HG03342 (cell line): ENCODE data around the gene NCCRP1.

Experiments
- ATAC-seq: cut with Tn5 transposase; IDR thresholded peaks from one replicate; pipeline ENCODE4 v1.9.1; 2021; ENCODE audit warnings: mild to moderate bottlenecking, moderate library complexity; ENCODE audit not compliant: unreplicated experiment

Gene NCCRP1

DNA sequence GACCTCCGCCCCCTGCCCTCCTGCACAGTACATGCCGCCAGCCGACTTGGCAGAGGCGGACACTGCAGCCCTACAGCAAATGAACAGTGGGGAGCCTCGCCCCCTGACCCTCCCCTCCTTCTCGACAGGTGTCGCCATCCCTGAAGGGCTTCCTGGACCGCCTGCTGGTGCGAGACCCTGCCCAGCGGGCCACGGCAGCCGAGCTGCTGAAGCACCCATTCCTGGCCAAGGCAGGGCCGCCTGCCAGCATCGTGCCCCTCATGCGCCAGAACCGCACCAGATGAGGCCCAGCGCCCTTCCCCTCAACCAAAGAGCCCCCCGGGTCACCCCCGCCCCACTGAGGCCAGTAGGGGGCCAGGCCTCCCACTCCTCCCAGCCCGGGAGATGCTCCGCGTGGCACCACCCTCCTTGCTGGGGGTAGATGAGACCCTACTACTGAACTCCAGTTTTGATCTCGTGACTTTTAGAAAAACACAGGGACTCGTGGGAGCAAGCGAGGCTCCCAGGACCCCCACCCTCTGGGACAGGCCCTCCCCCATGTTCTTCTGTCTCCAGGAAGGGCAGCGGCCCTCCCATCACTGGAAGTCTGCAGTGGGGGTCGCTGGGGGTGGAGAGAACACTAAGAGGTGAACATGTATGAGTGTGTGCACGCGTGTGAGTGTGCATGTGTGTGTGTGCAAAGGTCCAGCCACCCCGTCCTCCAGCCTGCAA is 18.3 kb upstream of the NCCRP1 start:
- no peak for ATAC-seq

GRCh38 chr19:39179754-39180153 is 17.0 kb upstream of the NCCRP1 start:
- no peak for ATAC-seq

DNA sequence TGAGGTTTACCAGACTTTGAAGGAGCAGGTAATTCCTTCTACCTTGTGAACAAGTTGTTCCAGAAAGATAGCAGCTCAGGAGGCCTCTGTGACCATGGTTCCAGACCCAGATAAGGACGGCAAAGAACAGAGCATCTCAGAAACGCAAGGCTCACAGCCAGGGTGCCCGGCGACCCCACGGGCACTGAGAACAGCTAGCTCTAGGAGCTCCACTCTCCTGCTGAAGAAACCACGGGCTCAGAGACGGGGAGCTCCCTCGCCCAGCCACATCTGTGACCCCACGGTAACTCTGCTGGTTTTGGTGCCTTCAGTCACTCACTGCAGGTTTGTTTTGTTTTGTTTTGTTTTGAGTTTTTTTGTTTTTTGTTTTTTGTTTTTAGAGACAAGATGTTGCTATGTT is 16.0 kb upstream of the NCCRP1 start:
- no peak for ATAC-seq

DNA sequence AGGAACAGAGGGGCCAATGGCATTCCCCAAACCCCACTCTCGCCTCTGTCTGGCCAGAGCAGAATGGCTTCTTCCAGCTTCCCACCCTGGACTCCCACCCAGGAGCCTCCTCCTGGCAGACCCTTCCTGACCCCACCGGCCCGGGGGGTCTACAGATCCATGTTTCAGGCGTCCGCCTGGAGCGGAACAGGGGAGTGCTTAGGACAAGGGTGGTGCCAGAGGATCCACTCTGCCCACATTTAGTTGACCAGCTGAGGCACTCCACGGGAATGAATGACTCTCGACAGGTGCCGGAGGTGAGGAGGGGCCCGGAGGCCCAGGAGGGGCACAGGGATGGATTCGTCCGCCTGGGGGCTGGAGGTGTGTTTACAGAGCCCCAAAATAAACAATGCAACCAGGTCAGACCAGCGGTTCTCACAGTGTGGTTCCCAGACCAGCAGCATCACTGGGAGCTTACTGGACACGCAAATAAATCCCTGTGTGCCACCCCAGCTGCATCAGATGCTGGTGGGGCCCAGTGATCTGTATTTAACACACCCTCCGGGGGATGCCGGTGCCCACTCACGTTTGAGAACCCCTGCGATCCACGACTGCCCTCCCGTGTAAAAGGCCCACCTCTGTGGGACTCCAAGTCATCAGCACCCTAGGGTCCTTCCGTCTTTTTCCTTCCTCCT is 15.1 kb upstream of the NCCRP1 start:
- no peak for ATAC-seq

GRCh38 chr19:39182174-39182505 is 14.6 kb upstream of the NCCRP1 start:
- no peak for ATAC-seq

DNA sequence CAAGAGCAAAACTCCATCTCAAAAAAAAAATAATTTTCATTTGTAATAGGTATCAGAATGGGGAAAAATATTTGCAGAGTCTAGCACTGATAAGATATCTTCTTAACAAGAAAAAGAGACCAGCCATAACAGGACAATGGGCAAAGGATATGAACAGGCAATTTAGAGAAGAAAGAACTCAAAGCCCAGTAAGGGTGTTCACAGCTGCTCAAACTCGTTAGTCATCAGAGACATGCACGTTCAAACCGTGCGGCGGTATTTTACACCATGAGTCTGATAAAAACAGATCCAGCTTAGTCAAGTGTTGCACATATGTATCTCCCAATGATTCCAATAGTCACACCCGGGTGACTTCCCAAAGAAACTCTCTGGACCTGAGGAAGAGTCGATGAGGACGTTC is 13.7 kb upstream of the NCCRP1 start:
- no peak for ATAC-seq

- ATAC-seq = no peak
Measured at GRCh38 chr19:39186391-39186790, 10.4 kb upstream of the NCCRP1 start.

- no peak for ATAC-seq
Measured at GRCh38 chr19:39187552-39187943, 9.2 kb upstream of the NCCRP1 start.

GRCh38 chr19:39188960-39189359 is 7.8 kb upstream of the NCCRP1 start:
- no peak for ATAC-seq

DNA sequence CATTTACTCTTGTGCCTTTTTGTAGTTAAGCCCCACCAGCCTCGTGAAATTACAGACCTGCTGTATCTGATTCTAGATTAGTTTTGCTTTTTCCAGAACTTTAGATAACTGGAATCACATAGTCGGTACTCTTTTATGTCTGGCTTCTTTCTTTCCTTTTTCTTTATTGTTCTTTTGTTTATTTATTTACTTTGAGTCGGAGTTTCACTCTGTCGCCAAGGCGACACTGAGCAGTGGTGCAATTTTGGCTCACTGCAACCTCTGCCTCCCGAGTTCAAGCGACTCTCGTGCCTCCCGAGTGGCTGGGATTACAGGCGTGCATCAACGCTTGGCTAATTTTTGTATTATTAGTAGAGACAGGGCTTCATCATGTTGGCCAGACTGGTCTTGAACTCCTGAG is 6.0 kb upstream of the NCCRP1 start:
- ATAC-seq = no peak

- ATAC-seq = no peak
Measured at GRCh38 chr19:39192846-39193245, 3.9 kb upstream of the NCCRP1 start.

DNA sequence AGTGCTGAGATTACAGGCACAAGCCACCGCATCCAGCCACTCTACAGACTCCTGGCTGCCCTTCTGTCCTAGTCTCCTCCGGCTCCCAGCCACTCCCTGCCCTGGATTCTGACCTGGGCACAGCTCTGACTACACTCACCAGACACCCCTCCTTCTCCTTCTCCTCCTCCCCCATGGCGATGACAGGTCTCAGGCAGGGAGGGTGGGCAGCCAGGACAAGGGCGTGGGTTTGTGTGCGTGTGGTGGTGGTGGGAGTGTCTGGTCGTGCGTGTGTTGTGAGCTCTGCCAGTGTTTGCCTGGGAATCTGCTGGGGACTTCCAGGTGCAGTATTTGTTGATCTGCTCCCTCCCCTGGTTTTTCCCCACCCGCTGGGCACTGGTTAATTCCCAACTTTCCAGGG is 3.0 kb upstream of the NCCRP1 start:
- ATAC-seq = no peak

DNA sequence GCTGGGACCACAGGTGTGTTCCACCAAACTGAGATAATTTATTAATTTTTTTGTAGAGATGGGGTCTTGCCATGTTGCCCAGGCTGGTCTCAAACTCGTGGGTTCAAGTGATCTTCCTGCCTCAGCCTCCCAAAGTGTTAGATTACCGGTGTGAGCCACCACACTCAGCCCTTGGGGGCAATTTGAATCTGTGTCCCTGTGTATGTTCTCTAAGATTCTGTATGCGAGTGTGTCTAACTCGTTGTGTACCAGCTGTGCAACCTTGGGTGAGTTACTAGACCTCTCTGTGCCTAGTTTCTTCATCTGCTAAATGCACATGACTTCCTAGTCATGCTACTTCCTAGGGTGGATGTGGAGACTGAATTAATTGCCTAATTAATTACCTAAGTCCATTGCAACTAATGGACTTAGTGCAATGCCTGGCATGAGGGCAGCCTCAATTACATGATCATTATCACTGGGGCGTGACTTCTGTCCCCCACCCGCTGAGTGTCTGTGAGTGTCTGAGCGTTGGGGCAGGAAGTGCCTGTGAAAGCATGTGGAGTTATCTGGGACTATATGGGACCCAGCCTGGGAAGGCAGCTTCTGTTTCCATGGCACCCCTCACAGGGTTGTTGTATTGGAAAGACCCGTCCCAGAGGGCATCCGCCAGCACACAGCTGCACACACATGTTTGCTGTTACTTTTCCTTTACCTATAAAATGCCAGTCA is 1.8 kb upstream of the NCCRP1 start:
- ATAC-seq = no peak

DNA sequence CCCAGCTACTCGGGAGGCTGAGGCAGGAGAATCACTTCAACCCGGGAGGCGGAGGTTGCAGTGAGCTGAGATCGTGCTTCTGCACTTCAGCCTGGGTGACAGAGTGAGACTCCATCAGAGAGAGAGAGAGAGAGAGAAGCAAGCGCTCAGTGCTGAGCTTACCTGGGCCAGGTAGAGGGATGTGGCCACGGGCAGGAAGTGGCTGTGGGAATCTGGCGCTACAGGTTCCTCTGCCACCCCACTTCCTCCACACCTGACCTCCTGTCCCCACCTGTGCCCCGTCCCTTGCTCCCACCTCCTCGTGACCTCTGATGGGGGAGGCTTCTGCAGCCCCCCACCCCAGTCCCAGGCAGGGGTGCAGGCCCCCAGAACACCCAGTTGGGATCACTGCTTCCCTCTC is 1.0 kb upstream of the NCCRP1 start:
- no peak for ATAC-seq

DNA sequence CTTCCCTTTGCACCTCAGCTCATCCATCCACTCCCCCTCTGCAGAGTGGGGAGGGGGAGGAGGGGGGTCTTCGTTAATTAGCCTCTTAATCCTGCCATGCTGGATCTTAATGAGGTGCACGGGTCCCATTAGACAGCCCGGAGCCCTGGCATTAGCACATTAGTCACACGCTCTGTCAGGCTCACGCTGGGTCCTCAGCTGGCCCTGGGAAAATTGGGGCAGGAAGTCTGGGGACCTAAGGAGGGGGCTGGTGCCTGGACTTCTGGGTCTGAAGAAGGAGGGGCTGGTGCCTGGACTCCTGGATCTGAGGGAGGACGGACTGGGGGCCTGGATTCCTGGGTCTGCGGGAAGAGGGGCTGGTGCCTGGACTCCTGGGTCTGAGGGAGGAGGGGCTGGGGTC is 444 bp upstream of the NCCRP1 start:
- no peak for ATAC-seq

DNA sequence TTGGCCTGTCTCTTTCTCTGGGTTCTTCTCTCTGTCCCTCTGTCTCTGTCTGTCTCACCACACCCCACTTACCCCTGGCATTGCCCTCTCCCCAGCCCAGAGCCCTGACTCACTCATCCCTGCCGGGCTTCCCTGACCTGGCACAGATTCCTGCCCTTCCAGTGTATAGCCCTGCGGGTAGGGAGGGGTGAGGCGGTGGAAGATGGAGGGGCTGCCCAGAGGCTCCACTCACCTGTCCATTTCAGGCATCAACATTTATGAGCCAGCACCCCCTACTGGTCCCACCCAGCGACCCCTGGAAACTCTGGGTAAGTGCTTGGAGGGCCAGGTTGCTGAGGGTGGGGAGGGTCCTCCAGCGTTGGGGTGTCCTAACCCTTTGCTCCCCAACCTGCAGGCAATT is 1.0 kb downstream of the NCCRP1 start:
- ATAC-seq = no peak

GRCh38 chr19:39199025-39199424 is 2.3 kb downstream of the NCCRP1 start:
- no peak for ATAC-seq

- no peak for ATAC-seq
Measured at GRCh38 chr19:39200066-39200802, 3.5 kb downstream of the NCCRP1 start.

- ATAC-seq = no peak
Measured at GRCh38 chr19:39200803-39201115, 4.0 kb downstream of the NCCRP1 start.

DNA sequence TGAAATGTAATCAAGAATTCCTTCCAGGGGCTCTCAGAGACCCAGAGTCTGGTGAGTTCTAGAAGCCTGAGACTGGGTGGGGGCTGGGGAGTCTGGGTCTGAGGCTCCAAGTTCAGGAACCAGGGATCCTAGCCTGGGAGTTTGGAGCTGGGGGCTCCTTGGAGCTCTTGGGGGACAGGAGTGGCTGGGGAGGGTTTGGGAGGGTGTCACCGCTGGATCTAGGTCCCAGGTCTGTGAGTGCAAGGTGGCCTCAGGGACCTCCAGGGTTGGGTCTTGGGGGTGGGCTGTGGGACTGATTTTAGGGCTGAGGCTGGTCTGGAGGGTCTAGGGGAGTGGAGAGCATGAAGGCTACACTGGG is 6.2 kb downstream of the NCCRP1 start:
- ATAC-seq = no peak

DNA sequence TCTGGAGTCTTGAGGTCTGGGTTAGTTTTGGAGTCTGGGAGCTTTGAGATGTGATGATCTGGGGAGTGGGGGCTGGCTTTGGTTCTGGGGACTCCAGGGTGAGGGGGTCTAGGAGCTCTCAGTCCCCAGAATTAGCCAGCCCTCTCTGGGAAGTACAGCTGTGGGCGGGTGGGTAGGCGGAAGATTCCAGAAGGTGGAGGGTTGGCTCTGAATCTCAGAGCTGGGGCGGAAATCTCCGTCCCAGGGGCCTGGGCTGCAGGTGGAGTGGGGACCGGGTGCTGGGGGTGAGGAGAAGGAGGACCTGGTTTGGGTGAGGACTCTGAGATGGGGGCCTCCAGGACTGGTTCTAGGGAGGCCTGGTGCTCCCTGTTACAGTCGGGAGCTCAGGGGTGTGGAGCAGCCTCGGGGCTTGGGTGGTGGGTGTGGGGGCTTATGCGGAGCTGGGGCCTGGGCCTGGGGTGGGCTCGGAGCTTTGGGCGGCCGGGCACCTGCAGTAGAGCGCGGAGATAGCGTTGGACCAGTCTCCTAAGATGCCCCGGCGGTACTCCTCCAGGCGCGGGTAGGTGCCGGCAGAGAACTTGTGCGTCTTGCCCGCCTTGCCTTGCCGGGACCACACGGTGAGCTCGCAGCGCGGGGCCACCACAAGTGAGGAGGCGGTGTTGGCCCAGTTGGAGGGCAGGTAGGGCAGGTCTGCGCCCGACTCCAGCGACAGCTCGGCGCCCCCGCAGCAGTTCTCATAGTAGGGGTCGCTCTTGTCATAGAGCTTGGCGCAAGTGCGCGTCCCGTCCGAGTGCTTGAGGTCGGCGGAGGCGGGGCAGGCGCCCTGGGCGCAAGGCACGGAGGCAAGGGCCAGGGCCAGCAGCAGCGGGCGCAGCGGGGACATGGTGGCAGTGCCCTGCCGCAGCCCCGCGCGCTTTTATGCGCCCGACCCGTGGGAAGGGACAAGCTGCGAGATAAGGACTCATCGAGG is 6.9 kb downstream of the NCCRP1 start, which contains the start of gene SYCN:
Gene SYCN, minus strand, starts transcription at position 892 of the 970 bp plus-strand sequence. Its CDS starts 9 bp downstream, at position 883.
- no peak for ATAC-seq
